ENCODE measurements around the gene DMXL1.

The DMXL1 gene

GRCh38 chr5:119078071-119078846 is 7.4 kb downstream of the DMXL1 start:
- Histone ChIP-seq H3K36me3 (ENCODE audit: insufficient read depth, insufficient read length, low read length) (peaks cover 2% of the 10 kb centered on the region), H3K4me1 (ENCODE audit: insufficient read depth, insufficient read length) (peaks cover 2% of the 10 kb centered on the region), H3K27me3 (ENCODE audit: insufficient read depth, insufficient read length) (no peaks in the 10 kb centered on the region), H3K9ac (ENCODE audit: insufficient read length, low read depth) (no peak overlapping the region), H3K4me3 (ENCODE audit: insufficient read length, low read depth) (no peak overlapping the region), H3K9me3 (ENCODE audit: insufficient read depth, low read length) (no peaks in the 10 kb centered on the region)
- TF ChIP-seq ZNF274 (IDR thresholded peaks at IDR 0.05; ENCODE audit: low read depth, low read length), result no peak
- TF ChIP-seq YY1 (IDR thresholded peaks at IDR 0.05; ENCODE audit: insufficient read depth, insufficient read length), result no peak
- no peak for TF ChIP-seq SUZ12 (IDR thresholded peaks at IDR 0.05; ENCODE audit: extremely low read depth, insufficient read depth, insufficient read length)
- DNase-seq (ENCODE audit: low read depth, low spot score), result no peak

- Histone ChIP-seq H3K9ac (ENCODE audit: insufficient read length, low read depth) (peak overlapping the region; percentile 50), H3K4me3 (ENCODE audit: insufficient read length, low read depth) (no peak overlapping the region), H3K4me1 (ENCODE audit: insufficient read depth, insufficient read length) (peaks cover 2% of the 10 kb centered on the region), H3K27me3 (ENCODE audit: insufficient read depth, insufficient read length) (no peaks in the 10 kb centered on the region), H3K36me3 (ENCODE audit: insufficient read depth, insufficient read length, low read length) (peaks cover 2% of the 10 kb centered on the region), H3K9me3 (ENCODE audit: insufficient read depth, low read length) (no peaks in the 10 kb centered on the region)
- TF ChIP-seq ZNF274 (IDR thresholded peaks at IDR 0.05; ENCODE audit: low read depth, low read length) (no peak), SUZ12 (IDR thresholded peaks at IDR 0.05; ENCODE audit: extremely low read depth, insufficient read depth, insufficient read length) (no peak), YY1 (IDR thresholded peaks at IDR 0.05; ENCODE audit: insufficient read depth, insufficient read length) (no peak)
- DNase-seq (ENCODE audit: low read depth, low spot score), result no peak
These were observed 8.0 kb downstream of the DMXL1 start for GRCh38 chr5:119078861-119079260.

GRCh38 chr5:119079318-119079921 is 8.5 kb downstream of the DMXL1 start:
- Histone ChIP-seq H3K9ac (ENCODE audit: insufficient read length, low read depth) (no peak overlapping the region), H3K36me3 (ENCODE audit: insufficient read depth, insufficient read length, low read length) (peaks cover 2% of the 10 kb centered on the region), H3K9me3 (ENCODE audit: insufficient read depth, low read length) (no peaks in the 10 kb centered on the region), H3K27me3 (ENCODE audit: insufficient read depth, insufficient read length) (no peaks in the 10 kb centered on the region), H3K4me3 (ENCODE audit: insufficient read length, low read depth) (no peak overlapping the region), H3K4me1 (ENCODE audit: insufficient read depth, insufficient read length) (peaks cover 2% of the 10 kb centered on the region)
- DNase-seq (ENCODE audit: low read depth, low spot score), result peak; percentile 57
- TF ChIP-seq YY1 (IDR thresholded peaks at IDR 0.05; ENCODE audit: insufficient read depth, insufficient read length) (no peak), ZNF274 (IDR thresholded peaks at IDR 0.05; ENCODE audit: low read depth, low read length) (no peak), SUZ12 (IDR thresholded peaks at IDR 0.05; ENCODE audit: extremely low read depth, insufficient read depth, insufficient read length) (no peak)

GRCh38 chr5:119080936-119081335 is 10.0 kb downstream of the DMXL1 start:
- no peaks in the 10 kb centered on the region for H3K27me3 ChIP-seq (ENCODE audit: insufficient read depth, insufficient read length)
- TF ChIP-seq YY1 (IDR thresholded peaks at IDR 0.05; ENCODE audit: insufficient read depth, insufficient read length) (no peak), SUZ12 (IDR thresholded peaks at IDR 0.05; ENCODE audit: extremely low read depth, insufficient read depth, insufficient read length) (no peak), ZNF274 (IDR thresholded peaks at IDR 0.05; ENCODE audit: low read depth, low read length) (no peak)
- H3K36me3 ChIP-seq (ENCODE audit: insufficient read depth, insufficient read length, low read length), result peaks cover 2% of the 10 kb centered on the region
- peaks cover 2% of the 10 kb centered on the region for H3K4me1 ChIP-seq (ENCODE audit: insufficient read depth, insufficient read length)
- DNase-seq (ENCODE audit: low read depth, low spot score), result no peak
- H3K9ac ChIP-seq (ENCODE audit: insufficient read length, low read depth), result no peak overlapping the region
- no peak overlapping the region for H3K4me3 ChIP-seq (ENCODE audit: insufficient read length, low read depth)
- no peaks in the 10 kb centered on the region for H3K9me3 ChIP-seq (ENCODE audit: insufficient read depth, low read length)

GRCh38 chr5:119082691-119083090 is 11.8 kb downstream of the DMXL1 start:
- Histone ChIP-seq H3K9ac (ENCODE audit: insufficient read length, low read depth) (no peak overlapping the region), H3K4me3 (ENCODE audit: insufficient read length, low read depth) (no peak overlapping the region), H3K4me1 (ENCODE audit: insufficient read depth, insufficient read length) (peaks cover 2% of the 10 kb centered on the region), H3K36me3 (ENCODE audit: insufficient read depth, insufficient read length, low read length) (peaks cover 2% of the 10 kb centered on the region), H3K9me3 (ENCODE audit: insufficient read depth, low read length) (no peaks in the 10 kb centered on the region), H3K27me3 (ENCODE audit: insufficient read depth, insufficient read length) (no peaks in the 10 kb centered on the region)
- no peak for TF ChIP-seq ZNF274 (IDR thresholded peaks at IDR 0.05; ENCODE audit: low read depth, low read length)
- TF ChIP-seq YY1 (IDR thresholded peaks at IDR 0.05; ENCODE audit: insufficient read depth, insufficient read length), result no peak
- no peak for TF ChIP-seq SUZ12 (IDR thresholded peaks at IDR 0.05; ENCODE audit: extremely low read depth, insufficient read depth, insufficient read length)
- no peak for DNase-seq (ENCODE audit: low read depth, low spot score)

- TF ChIP-seq YY1 (IDR thresholded peaks at IDR 0.05; ENCODE audit: insufficient read depth, insufficient read length), result no peak
- Histone ChIP-seq H3K27me3 (ENCODE audit: insufficient read depth, insufficient read length) (no peaks in the 10 kb centered on the region), H3K4me3 (ENCODE audit: insufficient read length, low read depth) (no peak overlapping the region), H3K9ac (ENCODE audit: insufficient read length, low read depth) (no peak overlapping the region), H3K9me3 (ENCODE audit: insufficient read depth, low read length) (no peaks in the 10 kb centered on the region), H3K36me3 (ENCODE audit: insufficient read depth, insufficient read length, low read length) (peaks cover 2% of the 10 kb centered on the region), H3K4me1 (ENCODE audit: insufficient read depth, insufficient read length) (no peaks in the 10 kb centered on the region)
- no peak for DNase-seq (ENCODE audit: low read depth, low spot score)
These were observed 12.8 kb downstream of the DMXL1 start for GRCh38 chr5:119083679-119084078.

GRCh38 chr5:119088438-119088837 is 17.6 kb downstream of the DMXL1 start:
- H3K9ac ChIP-seq (ENCODE audit: insufficient read length, low read depth), result no peak overlapping the region
- H3K27me3 ChIP-seq (ENCODE audit: insufficient read depth, insufficient read length), result no peaks in the 10 kb centered on the region
- TF ChIP-seq ZNF274 (IDR thresholded peaks at IDR 0.05; ENCODE audit: low read depth, low read length) (no peak), SUZ12 (IDR thresholded peaks at IDR 0.05; ENCODE audit: extremely low read depth, insufficient read depth, insufficient read length) (no peak), YY1 (IDR thresholded peaks at IDR 0.05; ENCODE audit: insufficient read depth, insufficient read length) (no peak)
- H3K36me3 ChIP-seq (ENCODE audit: insufficient read depth, insufficient read length, low read length), result no peaks in the 10 kb centered on the region
- no peaks in the 10 kb centered on the region for H3K9me3 ChIP-seq (ENCODE audit: insufficient read depth, low read length)
- DNase-seq (ENCODE audit: low read depth, low spot score), result no peak
- no peaks in the 10 kb centered on the region for H3K4me1 ChIP-seq (ENCODE audit: insufficient read depth, insufficient read length)
- no peak overlapping the region for H3K4me3 ChIP-seq (ENCODE audit: insufficient read length, low read depth)

All from NT2/D1 (cell line).